IMR-90 (cell line): Measurements from ENCODE around the gene P3H1. TPM values are rescaled to one million over a fixed set of nuclear protein-coding genes. Genes with fewer than 3 reads are reported as not detected.

ENCODE experiments used
- ATAC-seq: fragments of 200-7000 bp; cut with Tn5 transposase; 2 replicates; pipeline ENCODE4 v1.9.1; 2020; ENCODE audit warnings: low read depth, mild to moderate bottlenecking, moderate library complexity
- BruUV-seq: library from RNA; stranded (reverse); fragments of 400-500 nt; replicated peaks from 2 replicates; lab custom pipeline; 2021; lab: Mats Ljungman, UMichigan
- CTCF ChIA-PET: fragments of 300-600 bp; formaldehyde crosslinking; extraction: SDS; loops from one replicate; lab custom pipeline; 2021; ENCODE audit warnings: antibody characterized with exemption; lab: Yijun Ruan, JAX
- POLR2A ChIA-PET: fragments of 300-600 bp; sonication (Branson Sonifier 250); formaldehyde crosslinking; loops from one replicate; lab custom pipeline; 2022; ENCODE audit warnings: antibody characterized with exemption; ENCODE audit not compliant: unreplicated experiment; lab: Charles Lee
- DNase-seq: peaks from one replicate; pipeline ENCODE4 v3.0.0; 2013
- H2AFZ ChIP-seq: replicated peaks from 2 replicates; pipeline ENCODE3; 2013; ENCODE audit warnings: low read length, mild to moderate bottlenecking; ENCODE audit not compliant: poor library complexity
- H2AK5ac ChIP-seq: 2 replicates; pipeline ENCODE4 v1.6.1; 2013; ENCODE audit warnings: low read depth, low read length, inconsistent platforms
- H2AK9ac ChIP-seq: replicated peaks from 2 replicates; pipeline ENCODE3; 2013; ENCODE audit warnings: mild to moderate bottlenecking, low read depth, low read length, moderate library complexity; ENCODE audit not compliant: poor library complexity
- H2BK120ac ChIP-seq: 2 replicates; pipeline ENCODE4 v1.6.1; 2013; ENCODE audit warnings: low read depth, low read length, inconsistent platforms
- H2BK15ac ChIP-seq: 3 replicates; pipeline ENCODE4 v1.6.1; 2013; ENCODE audit warnings: low read depth, low read length, inconsistent platforms
- H2BK20ac ChIP-seq: 2 replicates; pipeline ENCODE4 v1.6.1; 2013; ENCODE audit warnings: low read depth, mild to moderate bottlenecking, inconsistent platforms, low read length, moderate library complexity
- H2BK5ac ChIP-seq: 2 replicates; pipeline ENCODE4 v1.6.1; 2013; ENCODE audit warnings: mild to moderate bottlenecking, low read depth, low read length, inconsistent platforms; ENCODE audit not compliant: poor library complexity, severe bottlenecking
- H3K14ac ChIP-seq: replicated peaks from 2 replicates; pipeline ENCODE4 v1.6.1; 2013; ENCODE audit warnings: low read depth, low read length, inconsistent platforms
- H3K18ac ChIP-seq: 2 replicates; pipeline ENCODE4 v1.6.1; 2013; ENCODE audit warnings: low read depth, low read length, control low read depth
- H3K23ac ChIP-seq: 2 replicates; pipeline ENCODE4 v1.6.1; 2013; ENCODE audit warnings: low read depth, low read length, inconsistent platforms
- H3K27ac ChIP-seq: 2 replicates; pipeline ENCODE4 v1.5.1; 2013; ENCODE audit warnings: mild to moderate bottlenecking, control low read depth, low read length; ENCODE audit not compliant: insufficient read depth
- H3K27me3 ChIP-seq: 2 replicates; pipeline ENCODE4 v1.6.1; 2013; ENCODE audit warnings: low read length; ENCODE audit not compliant: control insufficient read depth, insufficient read depth
- H3K36me3 ChIP-seq: 2 replicates; pipeline ENCODE4 v1.6.1; 2013; ENCODE audit warnings: low read length, mixed read lengths; ENCODE audit not compliant: control insufficient read depth, insufficient read depth
- H3K4ac ChIP-seq: 2 replicates; pipeline ENCODE4 v1.6.1; 2013; ENCODE audit warnings: low read depth, low read length, inconsistent platforms
- H3K4me1 ChIP-seq: 2 replicates; pipeline ENCODE4 v1.6.1; 2013; ENCODE audit warnings: low read length, mixed read lengths; ENCODE audit not compliant: control insufficient read depth, insufficient read depth
- H3K4me2 ChIP-seq: 2 replicates; pipeline ENCODE4 v1.6.1; 2013; ENCODE audit warnings: low read depth, mild to moderate bottlenecking, control low read depth, low read length, moderate library complexity
- H3K4me3 ChIP-seq: 2 replicates; pipeline ENCODE4 v1.5.1; 2013; ENCODE audit warnings: low read depth, mild to moderate bottlenecking, control low read depth, low read length, moderate library complexity; ENCODE audit not compliant: insufficient read depth
- H3K56ac ChIP-seq: 2 replicates; pipeline ENCODE4 v1.6.1; 2013; ENCODE audit warnings: low read length, inconsistent platforms; ENCODE audit not compliant: insufficient read depth; ENCODE audit errors: extremely low read depth
- H3K79me1 ChIP-seq, 2 experiments: 2 replicates each; pipeline ENCODE4 v1.6.1; 2013; ENCODE audit warnings: low read length in 2 of 2, inconsistent platforms in 1 of 2, low read depth in 1 of 2
- H3K9ac ChIP-seq: 2 replicates; pipeline ENCODE4 v1.6.1; 2013; ENCODE audit warnings: low read depth, low read length, control low read depth
- H3K9me1 ChIP-seq: 2 replicates; pipeline ENCODE4 v1.6.1; 2013; ENCODE audit warnings: low read length, inconsistent platforms; ENCODE audit not compliant: insufficient read depth
- H3K9me3 ChIP-seq: 2 replicates; pipeline ENCODE4 v1.6.1; 2013; ENCODE audit warnings: low read length; ENCODE audit not compliant: control insufficient read depth, insufficient read depth
- H4K20me1 ChIP-seq: 2 replicates; pipeline ENCODE4 v1.6.1; 2013; ENCODE audit warnings: low read length, inconsistent platforms; ENCODE audit not compliant: insufficient read depth
- H4K5ac ChIP-seq: 2 replicates; pipeline ENCODE4 v1.6.1; 2013; ENCODE audit warnings: mild to moderate bottlenecking, low read depth, low read length, control low read depth
- H4K8ac ChIP-seq, 2 experiments: 2 replicates each; pipeline ENCODE4 v1.6.1; 2013; ENCODE audit warnings: low read depth in 2 of 2, low read length in 2 of 2, control low read depth in 1 of 2, inconsistent platforms in 1 of 2
- H4K91ac ChIP-seq: 2 replicates; pipeline ENCODE4 v1.6.1; 2013; ENCODE audit warnings: low read depth, low read length, inconsistent platforms; ENCODE audit not compliant: insufficient read depth
- MAFK ChIP-seq: IDR thresholded peaks from 2 replicates; pipeline ENCODE4 v1.6.1; 2012; ENCODE audit warnings: low read depth, low read length, improper control_type of control experiment
- RFX5 ChIP-seq: IDR thresholded peaks from 2 replicates; pipeline ENCODE4 v1.8.0; 2012; ENCODE audit warnings: low read depth, mild to moderate bottlenecking, low read length, moderate library complexity
- WGBS, 2 experiments: methylation state at CpG; one replicate each; pipeline versions ENCODE4 v1.1.5 to v1.1.7; 2013; ENCODE audit warnings: missing lambda C conversion rate in 2 of 2; ENCODE audit not compliant: insufficient read length in 1 of 2; ENCODE audit errors: extremely low coverage in 2 of 2; 5-methylcytosine and 5-hydroxymethylcytosine counted together
- dilution Hi-C: fragments of 300-500 bp; cut with HindIII; formaldehyde crosslinking; loops from one replicate; pipeline ENCODE4 v1.14.3; 2018; ENCODE audit warnings: low sequenced_read_pairs; ENCODE audit not compliant: unreplicated experiment
- in situ Hi-C: fragments of 300-500 bp; cut with MboI; formaldehyde crosslinking; loops from 3 replicates; pipeline ENCODE4 v1.14.3; 2019; ENCODE audit warnings: low sequenced_read_pairs, inconsistent platforms, mixed read lengths
- intact Hi-C: fragments of 100-400 bp; cut with micrococcal nuclease; formaldehyde crosslinking; loops from 2 replicates; pipeline ENCODE4 v1.10.0; 2022
- polyA plus RNA-seq, 3 experiments: library from polyadenylated mRNA; depleted of rRNA; stranded (reverse); fragments of >200 nt; gene quantifications; 2 replicates each; pipeline ENCODE4 v1.2.3, GENCODE V29; 2012; ENCODE audit warnings: low replicate concordance in 1 of 3
- total RNA-seq: library from RNA; depleted of rRNA; stranded (reverse); fragments of >200 nt; gene quantifications from 2 replicates; pipeline ENCODE4 v1.2.3, GENCODE V29; 2012

Gene P3H1
- total and polyA plus RNA-seq, 2 of the 4 experiments (the other 2 are of a cell fraction): 108 to 210 TPM

DNA sequence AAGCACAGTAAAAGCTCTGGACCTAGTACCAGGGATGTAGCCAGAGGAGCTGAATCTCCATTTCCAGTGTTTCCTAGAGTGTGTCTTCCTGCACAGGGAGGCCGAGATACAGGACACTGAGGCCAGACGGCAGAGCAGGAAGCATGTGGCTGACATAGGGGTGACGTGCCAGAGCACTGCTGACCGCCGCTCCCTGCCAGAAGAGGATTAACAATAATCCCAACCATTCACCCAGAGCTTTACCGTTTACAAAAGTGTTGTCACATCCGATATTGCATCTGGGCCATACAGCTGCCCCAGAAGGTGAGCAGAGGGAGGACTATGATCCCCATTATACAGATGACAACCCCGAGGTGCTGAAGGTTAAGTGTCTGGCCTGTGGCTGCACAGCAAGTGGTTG is 21.0 kb downstream of the P3H1 start:
- in situ Hi-C loops: no loop called here
- H4K20me1 ChIP-seq: peaks cover 18% of the 10 kb centered on the region
- H3K4ac ChIP-seq: no peak overlapping the region
- no peak overlapping the region for H2AK9ac ChIP-seq
- H3K79me1 ChIP-seq: peaks cover 0 to 5% of the 10 kb centered on the region in 2 experiments; a peak in 2 of 4 replicates
- intact Hi-C loops: no loop called here
- H3K4me2 ChIP-seq: no peak overlapping the region
- DNase-seq: no peak
- TF ChIP-seq RFX5: no peak
- no peak for TF ChIP-seq MAFK
- CTCF ChIA-PET: no interaction called here
- no peak overlapping the region for H3K9ac ChIP-seq
- H2BK15ac ChIP-seq: no peak overlapping the region
- 80% methylated on average over 1 of the region's 8 CpGs; no CpG with 5 or more reads in 1 of the 2 experiments for WGBS, 2 experiments
- H3K56ac ChIP-seq: no peak overlapping the region
- no peak overlapping the region for H3K18ac ChIP-seq
- no peak overlapping the region for H4K8ac ChIP-seq
- no peak overlapping the region for H3K4me3 ChIP-seq
- H3K27me3 ChIP-seq: no peaks in the 10 kb centered on the region
- no peak overlapping the region for H2BK120ac ChIP-seq
- H3K14ac ChIP-seq: no peak overlapping the region
- no TSS peak for BruUV-seq
- H4K91ac ChIP-seq: no peak overlapping the region
- H2BK5ac ChIP-seq: no peak overlapping the region
- H3K4me1 ChIP-seq: no peaks in the 10 kb centered on the region
- peaks cover 5% of the 10 kb centered on the region; the same call in 1 of the 2 replicates for H3K9me1 ChIP-seq
- POLR2A ChIA-PET: no interaction called here
- H2BK20ac ChIP-seq: no peak overlapping the region
- H4K5ac ChIP-seq: no peak overlapping the region
- H2AK5ac ChIP-seq: no peak overlapping the region
- no peaks in the 10 kb centered on the region for H3K9me3 ChIP-seq
- dilution Hi-C loops: no loop called here
- peaks cover 46% of the 10 kb centered on the region for H3K36me3 ChIP-seq
- no peak for ATAC-seq
- H3K23ac ChIP-seq: no peak overlapping the region
- H3K27ac ChIP-seq: no peak overlapping the region
- H2AFZ ChIP-seq: no peak overlapping the region
